HepG2 (cell line): Measurements from ENCODE around the gene LCLAT1. TPM values are rescaled to one million over a fixed set of nuclear protein-coding genes. Genes with fewer than 3 reads are reported as not detected.

Source experiments
- HCFC1 ChIP-seq: fragments of 150-350 bp; IDR thresholded peaks from 2 replicates; pipeline ENCODE4 v1.6.1; 2014; ENCODE audit warnings: low read depth, low read length
- HOXD1 ChIP-seq: sonication (generic); formaldehyde crosslinking; IDR thresholded peaks from 2 replicates; pipeline ENCODE4 v1.5.0; 2020; ENCODE audit warnings: missing genetic modification reagents
- polyA plus RNA-seq, 8 experiments: library from polyadenylated mRNA; depleted of rRNA in 3 of 8; stranded (reverse) in 7 of 8; unstranded in 1 of 8; fragments of >200 nt; fragmentation: Illumina TruSeq in 4 of 8; extraction: Trizol in 4 of 8; gene quantifications; 2 replicates each; pipeline versions ENCODE4 v1.2.1 to v1.2.3, GENCODE V29; 2011 to 2016; ENCODE audit warnings: low read depth in 4 of 8, missing spikeins in 1 of 8, mixed read lengths in 1 of 8; ENCODE audit not compliant: insufficient read depth in 1 of 8
- total RNA-seq, 5 experiments: library from RNA; depleted of rRNA; stranded (reverse); fragments of >200 nt; fragmentation: Illumina TruSeq; extraction: Trizol; gene quantifications; 2 replicates each; pipeline ENCODE4 v1.2.3, GENCODE V29; 2016; ENCODE audit warnings: low read depth in 1 of 5
- TF ChIP-seq, protein P1 (sequence below): sonication (generic); formaldehyde crosslinking; IDR thresholded peaks from 2 replicates; pipeline ENCODE4 v1.5.0; 2020; ENCODE audit warnings: mild to moderate bottlenecking, missing genetic modification reagents, borderline replicate concordance
- TF ChIP-seq, protein P2 (sequence below): sonication (generic); formaldehyde crosslinking; IDR thresholded peaks from 2 replicates; pipeline ENCODE4 v1.5.1; 2020; ENCODE audit warnings: mild to moderate bottlenecking, missing genetic modification reagents

LCLAT1 gene
- total and polyA plus RNA-seq, 2 of the 13 experiments (the other 11 are each of a cell fraction or from before 2014, with no cell fraction given) = 18.0 to 28.0 TPM

DNA sequence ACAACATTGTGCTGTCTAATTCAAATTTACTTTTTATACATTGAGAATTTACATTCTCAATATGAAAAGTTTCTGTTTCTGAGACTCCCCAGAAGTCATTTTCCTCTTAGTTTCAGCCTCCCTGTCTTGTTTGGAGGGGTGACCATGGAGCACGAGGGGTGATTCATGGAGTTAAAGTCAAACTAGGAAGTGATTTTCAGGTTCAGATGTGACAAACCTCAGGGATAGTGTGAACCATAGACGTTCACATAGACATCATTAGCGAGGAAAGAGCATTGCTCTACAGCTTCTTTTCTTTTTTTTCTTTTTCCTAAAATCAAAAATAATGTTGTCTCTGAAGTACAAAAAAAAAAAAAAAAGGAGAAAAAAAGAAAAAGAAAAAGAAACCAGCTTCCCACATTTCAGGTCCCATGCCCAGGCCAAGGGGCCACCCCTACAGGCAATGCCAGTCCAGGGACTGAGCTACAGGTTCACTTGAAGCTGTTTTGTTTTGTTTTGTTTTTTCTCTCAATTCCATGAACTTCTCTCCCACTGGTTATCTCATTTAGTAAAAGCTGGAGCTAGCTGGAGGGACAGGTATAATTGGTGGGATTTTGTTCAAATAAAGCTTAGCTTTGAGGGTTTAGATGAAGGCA is 18.1 kb upstream of the LCLAT1 start (continued):
- TF ChIP-seq, protein P1, sequence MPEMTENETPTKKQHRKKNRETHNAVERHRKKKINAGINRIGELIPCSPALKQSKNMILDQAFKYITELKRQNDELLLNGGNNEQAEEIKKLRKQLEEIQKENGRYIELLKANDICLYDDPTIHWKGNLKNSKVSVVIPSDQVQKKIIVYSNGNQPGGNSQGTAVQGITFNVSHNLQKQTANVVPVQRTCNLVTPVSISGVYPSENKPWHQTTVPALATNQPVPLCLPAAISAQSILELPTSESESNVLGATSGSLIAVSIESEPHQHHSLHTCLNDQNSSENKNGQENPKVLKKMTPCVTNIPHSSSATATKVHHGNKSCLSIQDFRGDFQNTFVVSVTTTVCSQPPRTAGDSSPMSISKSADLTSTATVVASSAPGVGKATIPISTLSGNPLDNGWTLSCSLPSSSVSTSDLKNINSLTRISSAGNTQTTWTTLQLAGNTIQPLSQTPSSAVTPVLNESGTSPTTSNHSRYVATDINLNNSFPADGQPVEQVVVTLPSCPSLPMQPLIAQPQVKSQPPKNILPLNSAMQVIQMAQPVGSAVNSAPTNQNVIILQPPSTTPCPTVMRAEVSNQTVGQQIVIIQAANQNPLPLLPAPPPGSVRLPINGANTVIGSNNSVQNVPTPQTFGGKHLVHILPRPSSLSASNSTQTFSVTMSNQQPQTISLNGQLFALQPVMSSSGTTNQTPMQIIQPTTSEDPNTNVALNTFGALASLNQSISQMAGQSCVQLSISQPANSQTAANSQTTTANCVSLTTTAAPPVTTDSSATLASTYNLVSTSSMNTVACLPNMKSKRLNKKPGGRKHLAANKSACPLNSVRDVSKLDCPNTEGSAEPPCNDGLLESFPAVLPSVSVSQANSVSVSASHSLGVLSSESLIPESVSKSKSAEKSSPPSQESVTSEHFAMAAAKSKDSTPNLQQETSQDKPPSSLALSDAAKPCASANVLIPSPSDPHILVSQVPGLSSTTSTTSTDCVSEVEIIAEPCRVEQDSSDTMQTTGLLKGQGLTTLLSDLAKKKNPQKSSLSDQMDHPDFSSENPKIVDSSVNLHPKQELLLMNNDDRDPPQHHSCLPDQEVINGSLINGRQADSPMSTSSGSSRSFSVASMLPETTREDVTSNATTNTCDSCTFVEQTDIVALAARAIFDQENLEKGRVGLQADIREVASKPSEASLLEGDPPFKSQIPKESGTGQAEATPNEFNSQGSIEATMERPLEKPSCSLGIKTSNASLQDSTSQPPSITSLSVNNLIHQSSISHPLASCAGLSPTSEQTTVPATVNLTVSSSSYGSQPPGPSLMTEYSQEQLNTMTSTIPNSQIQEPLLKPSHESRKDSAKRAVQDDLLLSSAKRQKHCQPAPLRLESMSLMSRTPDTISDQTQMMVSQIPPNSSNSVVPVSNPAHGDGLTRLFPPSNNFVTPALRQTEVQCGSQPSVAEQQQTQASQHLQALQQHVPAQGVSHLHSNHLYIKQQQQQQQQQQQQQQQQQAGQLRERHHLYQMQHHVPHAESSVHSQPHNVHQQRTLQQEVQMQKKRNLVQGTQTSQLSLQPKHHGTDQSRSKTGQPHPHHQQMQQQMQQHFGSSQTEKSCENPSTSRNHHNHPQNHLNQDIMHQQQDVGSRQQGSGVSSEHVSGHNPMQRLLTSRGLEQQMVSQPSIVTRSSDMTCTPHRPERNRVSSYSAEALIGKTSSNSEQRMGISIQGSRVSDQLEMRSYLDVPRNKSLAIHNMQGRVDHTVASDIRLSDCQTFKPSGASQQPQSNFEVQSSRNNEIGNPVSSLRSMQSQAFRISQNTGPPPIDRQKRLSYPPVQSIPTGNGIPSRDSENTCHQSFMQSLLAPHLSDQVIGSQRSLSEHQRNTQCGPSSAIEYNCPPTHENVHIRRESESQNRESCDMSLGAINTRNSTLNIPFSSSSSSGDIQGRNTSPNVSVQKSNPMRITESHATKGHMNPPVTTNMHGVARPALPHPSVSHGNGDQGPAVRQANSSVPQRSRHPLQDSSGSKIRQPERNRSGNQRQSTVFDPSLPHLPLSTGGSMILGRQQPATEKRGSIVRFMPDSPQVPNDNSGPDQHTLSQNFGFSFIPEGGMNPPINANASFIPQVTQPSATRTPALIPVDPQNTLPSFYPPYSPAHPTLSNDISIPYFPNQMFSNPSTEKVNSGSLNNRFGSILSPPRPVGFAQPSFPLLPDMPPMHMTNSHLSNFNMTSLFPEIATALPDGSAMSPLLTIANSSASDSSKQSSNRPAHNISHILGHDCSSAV (CRISPR knock-in tag) = no peak
- TF ChIP-seq, protein P2, sequence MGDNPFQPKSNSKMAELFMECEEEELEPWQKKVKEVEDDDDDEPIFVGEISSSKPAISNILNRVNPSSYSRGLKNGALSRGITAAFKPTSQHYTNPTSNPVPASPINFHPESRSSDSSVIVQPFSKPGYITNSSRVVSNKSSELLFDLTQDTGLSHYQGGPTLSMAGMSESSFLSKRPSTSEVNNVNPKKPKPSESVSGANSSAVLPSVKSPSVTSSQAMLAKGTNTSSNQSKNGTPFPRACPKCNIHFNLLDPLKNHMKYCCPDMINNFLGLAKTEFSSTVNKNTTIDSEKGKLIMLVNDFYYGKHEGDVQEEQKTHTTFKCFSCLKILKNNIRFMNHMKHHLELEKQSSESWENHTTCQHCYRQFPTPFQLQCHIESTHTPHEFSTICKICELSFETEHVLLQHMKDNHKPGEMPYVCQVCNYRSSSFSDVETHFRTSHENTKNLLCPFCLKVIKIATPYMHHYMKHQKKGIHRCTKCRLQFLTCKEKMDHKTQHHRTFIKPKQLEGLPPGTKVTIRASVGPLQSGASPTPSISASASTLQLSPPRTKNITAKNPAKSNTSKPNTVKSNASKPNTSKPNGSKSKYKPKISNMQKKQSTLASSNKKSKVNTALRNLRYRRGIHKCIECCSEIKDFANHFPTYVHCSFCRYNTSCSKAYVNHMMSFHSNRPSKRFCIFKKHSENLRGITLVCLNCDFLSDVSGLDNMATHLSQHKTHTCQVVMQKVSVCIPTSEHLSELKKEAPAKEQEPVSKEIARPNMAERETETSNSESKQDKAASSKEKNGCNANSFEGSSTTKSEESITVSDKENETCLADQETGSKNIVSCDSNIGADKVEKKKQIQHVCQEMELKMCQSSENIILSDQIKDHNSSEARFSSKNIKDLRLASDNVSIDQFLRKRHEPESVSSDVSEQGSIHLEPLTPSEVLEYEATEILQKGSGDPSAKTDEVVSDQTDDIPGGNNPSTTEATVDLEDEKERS (CRISPR knock-in tag) = no peak
- no peak for TF ChIP-seq HOXD1 (CRISPR knock-in tag)
- no peak for TF ChIP-seq HCFC1
- TF ChIP-seq, all 625 proteins: peak for 0
